SK-N-MC (cell line): ENCODE data around the gene CAST.

ENCODE experiments used
- EZH2 ChIP-seq: fragments of 200-600 bp; sonication (generic); IDR thresholded peaks from one replicate; pipeline ENCODE4 v1.6.1; 2017; ENCODE audit warnings: antibody characterized with exemption
- POLR2AphosphoS5 ChIP-seq: IDR thresholded peaks from 2 replicates; pipeline ENCODE4 v1.6.1; 2012; ENCODE audit warnings: mild to moderate bottlenecking, low read depth, low read length, borderline replicate concordance

- TF ChIP-seq POLR2AphosphoS5, result no peak
- TF ChIP-seq EZH2, result no peak
These were observed 47.0 kb upstream of the CAST start for GRCh38 chr5:96615223-96615622.
